H1 (cell line): ENCODE measurements around the gene NDUFS5.
"Not testable (repeated sequence)": the region's sequence is repeated elsewhere in the genome, so short reads cannot be mapped to it uniquely, and the experiment has no call there.

ENCODE experiments used
- BACH1 ChIP-seq: IDR thresholded peaks from 2 replicates; pipeline ENCODE4 v1.6.1; 2012; ENCODE audit warnings: low read length, improper control_type of control experiment
- CHD1 ChIP-seq: IDR thresholded peaks from 2 replicates; pipeline ENCODE4 v1.6.1; 2012; ENCODE audit warnings: low read depth, low read length, improper control_type of control experiment
- CHD2 ChIP-seq: IDR thresholded peaks from 2 replicates; pipeline ENCODE4 v1.6.1; 2012; ENCODE audit warnings: low read length, improper control_type of control experiment
- GTF2F1 ChIP-seq: IDR thresholded peaks from 2 replicates; pipeline ENCODE4 v1.6.1; 2012; ENCODE audit warnings: low read depth, low read length, improper control_type of control experiment, borderline replicate concordance
- JUN ChIP-seq: IDR thresholded peaks from 2 replicates; pipeline ENCODE4 v1.6.1; 2011; ENCODE audit warnings: low read depth, mild to moderate bottlenecking, improper control_type of control experiment, low read length
- KDM4A ChIP-seq: IDR thresholded peaks from one replicate; pipeline ENCODE4 v1.7.1; 2012; ENCODE audit warnings: low read depth, mild to moderate bottlenecking, moderate library complexity, low read length, inconsistent platforms; ENCODE audit not compliant: severe bottlenecking
- POLR2AphosphoS5 ChIP-seq: IDR thresholded peaks from 2 replicates; pipeline ENCODE4 v1.6.1; 2011; ENCODE audit warnings: low read depth, low read length
- RAD21 ChIP-seq, 2 experiments: IDR thresholded peaks in 1 of 2; conservative IDR thresholded peaks in 1 of 2; 2 replicates each; pipeline ENCODE4 v1.6.1; 2011; ENCODE audit warnings: low read depth in 2 of 2, low read length in 2 of 2, improper control_type of control experiment in 1 of 2, inconsistent platforms in 1 of 2, mild to moderate bottlenecking in 1 of 2, moderate library complexity in 1 of 2
- ZNF274 ChIP-seq: IDR thresholded peaks from 2 replicates; pipeline ENCODE4 v1.7.0; 2012; ENCODE audit warnings: low read length, borderline replicate concordance; ENCODE audit errors: extremely low read depth
- TF ChIP-seq, protein P1 (sequence below), 3 experiments: IDR thresholded peaks; 1 replicate in 2 of 3; 2 replicates in 1 of 3; pipeline versions ENCODE4 v1.5.1 to v1.6.1; 2011; ENCODE audit warnings: low read length in 3 of 3, mild to moderate bottlenecking in 3 of 3, inconsistent platforms in 2 of 3, low read depth in 1 of 3, moderate library complexity in 1 of 3; ENCODE audit not compliant: insufficient read depth in 1 of 3; ENCODE audit errors: control extremely low read depth in 1 of 3

- TF ChIP-seq CHD2, JUN, BACH1, GTF2F1, POLR2AphosphoS5, ZNF274, KDM4A, CHD1: not testable (repeated sequence)
- peak in 1 of 2 experiments; percentile 12; a peak in 1 of 4 replicates for TF ChIP-seq RAD21 (IDR thresholded peaks at IDR 0.05 in 1 of 2, conservative IDR thresholded peaks at IDR 0.05 in 1 of 2; ENCODE audit: low read depth in 2 of 2, low read length in 2 of 2)
- TF ChIP-seq, protein P1, sequence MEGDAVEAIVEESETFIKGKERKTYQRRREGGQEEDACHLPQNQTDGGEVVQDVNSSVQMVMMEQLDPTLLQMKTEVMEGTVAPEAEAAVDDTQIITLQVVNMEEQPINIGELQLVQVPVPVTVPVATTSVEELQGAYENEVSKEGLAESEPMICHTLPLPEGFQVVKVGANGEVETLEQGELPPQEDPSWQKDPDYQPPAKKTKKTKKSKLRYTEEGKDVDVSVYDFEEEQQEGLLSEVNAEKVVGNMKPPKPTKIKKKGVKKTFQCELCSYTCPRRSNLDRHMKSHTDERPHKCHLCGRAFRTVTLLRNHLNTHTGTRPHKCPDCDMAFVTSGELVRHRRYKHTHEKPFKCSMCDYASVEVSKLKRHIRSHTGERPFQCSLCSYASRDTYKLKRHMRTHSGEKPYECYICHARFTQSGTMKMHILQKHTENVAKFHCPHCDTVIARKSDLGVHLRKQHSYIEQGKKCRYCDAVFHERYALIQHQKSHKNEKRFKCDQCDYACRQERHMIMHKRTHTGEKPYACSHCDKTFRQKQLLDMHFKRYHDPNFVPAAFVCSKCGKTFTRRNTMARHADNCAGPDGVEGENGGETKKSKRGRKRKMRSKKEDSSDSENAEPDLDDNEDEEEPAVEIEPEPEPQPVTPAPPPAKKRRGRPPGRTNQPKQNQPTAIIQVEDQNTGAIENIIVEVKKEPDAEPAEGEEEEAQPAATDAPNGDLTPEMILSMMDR (IDR thresholded peaks at IDR 0.05; ENCODE audit: control extremely low read depth in 1 of 3, insufficient read depth in 1 of 3, low read depth in 1 of 3, low read length in 3 of 3), result not testable (repeated sequence)
These were observed 11.2 kb upstream of the NDUFS5 start for GRCh38 chr1:39014956-39015355.
